Measurements from ENCODE around the gene MOXD1. TPM values are rescaled to one million over a fixed set of nuclear protein-coding genes. Genes with fewer than 3 reads are reported as not detected.

MOXD1 gene
- total RNA-seq, 1 donor from 2014 or later: 22.0 TPM

GRCh38 chr6:132286298-132287019, 114.8 kb downstream of the MOXD1 start:
- Mint-ChIP-seq H3K4me3 (no peak overlapping the region), H3K9me3 (no peaks in the 10 kb centered on the region), H3K27me3 (no peaks in the 10 kb centered on the region), H3K36me3 (no peaks in the 10 kb centered on the region), H3K27ac (peak overlapping the region; percentile 57), H3K4me1 (ENCODE audit: unreplicated experiment) (no peaks in the 10 kb centered on the region)
- TF ChIP-seq, protein P1, sequence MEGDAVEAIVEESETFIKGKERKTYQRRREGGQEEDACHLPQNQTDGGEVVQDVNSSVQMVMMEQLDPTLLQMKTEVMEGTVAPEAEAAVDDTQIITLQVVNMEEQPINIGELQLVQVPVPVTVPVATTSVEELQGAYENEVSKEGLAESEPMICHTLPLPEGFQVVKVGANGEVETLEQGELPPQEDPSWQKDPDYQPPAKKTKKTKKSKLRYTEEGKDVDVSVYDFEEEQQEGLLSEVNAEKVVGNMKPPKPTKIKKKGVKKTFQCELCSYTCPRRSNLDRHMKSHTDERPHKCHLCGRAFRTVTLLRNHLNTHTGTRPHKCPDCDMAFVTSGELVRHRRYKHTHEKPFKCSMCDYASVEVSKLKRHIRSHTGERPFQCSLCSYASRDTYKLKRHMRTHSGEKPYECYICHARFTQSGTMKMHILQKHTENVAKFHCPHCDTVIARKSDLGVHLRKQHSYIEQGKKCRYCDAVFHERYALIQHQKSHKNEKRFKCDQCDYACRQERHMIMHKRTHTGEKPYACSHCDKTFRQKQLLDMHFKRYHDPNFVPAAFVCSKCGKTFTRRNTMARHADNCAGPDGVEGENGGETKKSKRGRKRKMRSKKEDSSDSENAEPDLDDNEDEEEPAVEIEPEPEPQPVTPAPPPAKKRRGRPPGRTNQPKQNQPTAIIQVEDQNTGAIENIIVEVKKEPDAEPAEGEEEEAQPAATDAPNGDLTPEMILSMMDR (conservative IDR thresholded peaks at IDR 0.05): no peak
- DNase-seq (ENCODE audit: extremely low spot score, unreplicated experiment): no peak

DNA sequence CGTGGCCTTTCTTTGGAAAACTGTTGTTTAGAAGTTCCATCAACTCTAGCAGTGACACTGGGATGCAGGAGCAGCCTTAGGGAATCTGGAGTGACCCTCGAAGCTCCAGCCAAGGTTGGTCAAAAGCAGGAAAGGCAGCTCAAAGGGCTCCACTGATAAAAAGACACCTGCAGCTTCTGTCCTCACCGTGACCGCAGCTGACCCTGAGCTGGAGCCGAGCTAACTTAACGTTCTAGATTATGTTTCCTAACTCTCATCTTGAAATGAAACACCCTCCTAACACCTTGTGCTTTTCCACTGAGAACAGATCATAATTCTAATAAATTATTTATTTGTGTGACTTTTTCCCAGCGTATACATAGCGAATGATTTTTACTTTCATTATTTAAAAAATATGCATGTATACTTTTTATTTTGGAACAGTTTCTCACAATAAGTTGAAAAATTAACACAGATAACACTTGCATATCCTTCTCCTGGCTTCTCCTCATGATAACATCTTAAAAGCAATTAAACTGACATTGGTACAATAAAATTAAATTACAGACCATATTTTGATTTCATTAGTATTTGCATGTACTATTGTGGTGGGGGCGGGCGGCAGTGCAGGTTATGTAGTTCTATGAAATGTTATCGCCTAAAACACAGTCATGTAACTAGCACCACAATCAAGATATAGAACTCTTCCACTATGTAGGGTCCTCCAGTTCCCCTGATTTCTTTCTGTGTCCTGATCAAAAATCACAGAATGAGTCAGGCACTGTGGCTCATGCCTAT, 116.1 kb downstream of the MOXD1 start:
- Mint-ChIP-seq H3K9me3 (no peaks in the 10 kb centered on the region), H3K4me1 (ENCODE audit: unreplicated experiment) (no peaks in the 10 kb centered on the region), H3K4me3 (no peak overlapping the region), H3K36me3 (no peaks in the 10 kb centered on the region), H3K27ac (no peak overlapping the region), H3K27me3 (no peaks in the 10 kb centered on the region)
- no peak for DNase-seq (ENCODE audit: extremely low spot score, unreplicated experiment)
- TF ChIP-seq, protein P1 (conservative IDR thresholded peaks at IDR 0.05): no peak

- TF ChIP-seq, protein P1 (conservative IDR thresholded peaks at IDR 0.05): no peak
- H3K9me3 Mint-ChIP-seq: no peaks in the 10 kb centered on the region
- H3K27ac Mint-ChIP-seq: no peak overlapping the region
- H3K27me3 Mint-ChIP-seq: no peaks in the 10 kb centered on the region
- no peak for DNase-seq (ENCODE audit: extremely low spot score, unreplicated experiment)
- H3K36me3 Mint-ChIP-seq: no peaks in the 10 kb centered on the region
- H3K4me3 Mint-ChIP-seq: no peak overlapping the region
- H3K4me1 Mint-ChIP-seq (ENCODE audit: unreplicated experiment): no peaks in the 10 kb centered on the region
These were observed 118.6 kb downstream of the MOXD1 start for GRCh38 chr6:132282696-132283095.

DNA sequence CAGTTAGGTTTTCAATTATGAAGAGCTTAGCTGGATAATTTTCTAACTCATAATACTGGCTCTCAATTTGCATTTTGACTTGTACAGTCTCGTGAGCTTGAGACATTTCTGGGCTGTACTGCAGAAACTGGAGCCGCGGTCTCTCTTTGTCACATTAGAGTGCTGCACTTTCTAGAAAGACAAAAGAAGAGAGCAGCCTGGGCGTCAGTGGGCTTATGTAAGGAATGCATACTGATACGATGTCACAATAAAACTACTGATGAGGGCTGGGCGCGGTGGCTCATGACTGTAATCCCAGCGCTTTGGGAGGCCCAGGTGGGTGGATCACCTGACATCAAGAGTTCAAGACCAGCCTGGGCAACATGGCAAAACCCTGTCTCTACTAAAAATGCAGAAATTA, 120.8 kb downstream of the MOXD1 start:
- H3K36me3 Mint-ChIP-seq: no peaks in the 10 kb centered on the region
- no peak overlapping the region for H3K4me3 Mint-ChIP-seq
- H3K27me3 Mint-ChIP-seq: no peaks in the 10 kb centered on the region
- no peaks in the 10 kb centered on the region for H3K9me3 Mint-ChIP-seq
- H3K4me1 Mint-ChIP-seq (ENCODE audit: unreplicated experiment): peaks cover 3% of the 10 kb centered on the region
- TF ChIP-seq, protein P1 (conservative IDR thresholded peaks at IDR 0.05): no peak
- no peak overlapping the region for H3K27ac Mint-ChIP-seq
- no peak for DNase-seq (ENCODE audit: extremely low spot score, unreplicated experiment)

GRCh38 chr6:132279592-132280139, 121.6 kb downstream of the MOXD1 start:
- no peaks in the 10 kb centered on the region for H3K36me3 Mint-ChIP-seq
- peak overlapping the region; percentile 28 for H3K27ac Mint-ChIP-seq
- TF ChIP-seq, protein P1 (conservative IDR thresholded peaks at IDR 0.05): peak; percentile 98
- DNase-seq (ENCODE audit: extremely low spot score, unreplicated experiment): no peak
- no peaks in the 10 kb centered on the region for H3K9me3 Mint-ChIP-seq
- H3K27me3 Mint-ChIP-seq: peaks cover 3% of the 10 kb centered on the region
- H3K4me3 Mint-ChIP-seq: peak overlapping the region; percentile 86
- H3K4me1 Mint-ChIP-seq (ENCODE audit: unreplicated experiment): peaks cover 4% of the 10 kb centered on the region
